Effector memory CD8-positive, alpha-beta T cell (primary cell): ENCODE measurements around the gene CNTROB.

Experiments
- ATAC-seq: fragments of 150-1000 bp; cut with Tn5 transposase; replicated peaks from 2 replicates; pipeline ENCODE4 v1.10.0; 2021; ENCODE audit warnings: mild to moderate bottlenecking, moderate library complexity
- DNase-seq, 3 experiments: peaks; one replicate each; pipeline ENCODE4 v3.0.0; 2021
- H3K27ac Mint-ChIP-seq, 2 donors: one replicate each; pipeline ENCODE4 v1.8.0; 2022; ENCODE audit warnings: mild to moderate bottlenecking in 2 of 2, mixed read lengths in 2 of 2, moderate library complexity in 2 of 2
- H3K27me3 Mint-ChIP-seq, 2 donors: one replicate each; pipeline ENCODE4 v1.8.0; 2022; ENCODE audit warnings: mixed read lengths in 2 of 2
- H3K36me3 Mint-ChIP-seq: one replicate; pipeline ENCODE4 v1.8.0; 2022; ENCODE audit warnings: mild to moderate bottlenecking, moderate library complexity, mixed read lengths; ENCODE audit not compliant: insufficient read depth
- H3K4me1 Mint-ChIP-seq, 2 donors: one replicate each; pipeline ENCODE4 v1.8.0; 2022; ENCODE audit warnings: low read depth in 2 of 2, mixed read lengths in 2 of 2
- H3K4me3 Mint-ChIP-seq, 2 donors: one replicate each; pipeline ENCODE4 v1.8.0; 2022; ENCODE audit warnings: mild to moderate bottlenecking in 2 of 2, mixed read lengths in 2 of 2, moderate library complexity in 2 of 2
- H3K9me3 Mint-ChIP-seq, 2 donors: one replicate each; pipeline ENCODE4 v1.8.0; 2022; ENCODE audit warnings: mixed read lengths in 2 of 2

The CNTROB gene

DNA sequence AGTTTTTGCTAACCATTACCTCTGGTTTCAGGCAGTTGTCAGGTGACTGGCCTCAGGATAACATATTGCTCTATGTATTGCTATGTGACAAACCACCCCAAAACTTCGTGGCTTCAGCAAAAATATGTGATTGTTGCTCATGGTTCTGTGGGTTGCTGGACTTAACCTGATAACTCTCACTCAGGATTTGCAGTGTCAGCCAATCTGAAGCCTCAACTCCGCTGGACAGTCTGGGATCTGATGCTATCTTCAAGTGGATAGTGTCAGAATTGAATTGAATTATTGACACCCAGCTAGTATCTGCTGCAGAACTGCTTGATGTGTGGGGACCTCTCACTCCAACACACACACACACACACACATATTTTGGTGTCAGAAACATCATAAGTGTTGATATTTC, 35.7 kb downstream of the CNTROB start:
- no peaks in the 10 kb centered on the region for H3K4me1 Mint-ChIP-seq
- DNase-seq (no peak), ATAC-seq (no peak)
- no peaks in the 10 kb centered on the region for H3K36me3 Mint-ChIP-seq
- H3K27ac Mint-ChIP-seq: no peak overlapping the region
- peaks cover 9 to 12% of the 10 kb centered on the region in 2 donors for H3K27me3 Mint-ChIP-seq
- no peaks in the 10 kb centered on the region for H3K9me3 Mint-ChIP-seq
- H3K4me3 Mint-ChIP-seq: no peak overlapping the region

- Mint-ChIP-seq H3K4me1 (no peaks in the 10 kb centered on the region), H3K27me3 (peaks cover 12 to 16% of the 10 kb centered on the region in 2 donors), H3K9me3 (peaks cover 2 to 3% of the 10 kb centered on the region in 2 donors), H3K4me3 (no peak overlapping the region), H3K36me3 (no peaks in the 10 kb centered on the region), H3K27ac (no peak overlapping the region)
- DNase-seq (no peak), ATAC-seq (no peak)
Measured at GRCh38 chr17:7969433-7969832, 37.4 kb downstream of the CNTROB start.

DNA sequence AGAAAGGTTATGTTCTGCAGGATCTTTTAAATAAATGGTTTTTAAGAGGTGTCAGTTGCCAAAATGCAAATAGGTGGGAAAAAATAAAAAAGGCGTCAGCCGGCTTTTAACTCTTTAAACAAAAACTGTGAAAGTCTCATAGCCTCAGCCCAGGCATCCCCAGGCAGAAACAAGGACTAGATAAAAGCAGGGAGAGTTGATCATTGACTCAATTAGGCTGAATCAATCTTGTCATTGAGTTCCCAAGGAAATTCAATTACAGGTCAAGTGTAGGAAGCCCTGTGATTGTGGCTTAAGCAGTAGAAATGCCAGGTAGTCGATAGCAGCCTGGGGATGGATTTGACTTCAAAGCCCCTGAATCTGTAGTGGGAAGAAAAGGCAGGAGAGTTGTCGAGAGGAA, 39.6 kb downstream of the CNTROB start:
- H3K4me3 Mint-ChIP-seq: no peak overlapping the region
- ATAC-seq: no peak
- peaks cover 3 to 8% of the 10 kb centered on the region in 2 donors for H3K9me3 Mint-ChIP-seq
- H3K36me3 Mint-ChIP-seq: no peaks in the 10 kb centered on the region
- DNase-seq: no peak
- H3K27ac Mint-ChIP-seq: no peak overlapping the region
- peaks cover 16 to 23% of the 10 kb centered on the region in 2 donors for H3K27me3 Mint-ChIP-seq
- H3K4me1 Mint-ChIP-seq: no peaks in the 10 kb centered on the region

DNA sequence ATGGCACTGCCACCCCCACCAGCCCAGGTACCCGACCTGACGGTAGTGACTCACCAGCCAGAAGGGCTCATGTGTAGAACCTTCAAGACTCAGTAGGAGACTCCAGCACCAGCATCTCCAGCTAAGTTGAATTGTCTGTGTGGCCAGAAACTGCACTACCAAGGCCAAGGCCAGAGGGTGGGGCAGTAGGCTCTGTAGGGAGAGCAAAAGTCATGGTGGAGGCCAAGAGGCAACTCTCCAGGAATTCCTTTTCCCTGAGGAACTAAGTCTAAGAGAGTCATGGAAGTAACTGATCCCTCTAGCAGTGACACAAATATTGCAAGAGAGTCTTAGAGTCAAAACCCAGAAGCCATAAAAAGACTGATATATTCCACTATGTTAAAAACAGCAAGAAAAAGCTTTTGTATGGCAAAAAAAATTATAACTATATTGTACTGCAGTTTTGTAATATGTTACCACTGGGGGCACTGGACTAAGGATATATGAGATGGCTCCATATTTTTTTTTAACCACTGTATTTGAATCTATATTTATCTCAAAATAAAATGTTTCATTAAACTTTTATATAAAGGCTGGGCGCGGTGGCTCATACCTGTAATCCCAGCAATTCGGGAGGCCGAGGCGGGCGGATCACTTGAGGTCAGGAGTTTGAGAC, 40.3 kb downstream of the CNTROB start:
- H3K9me3 Mint-ChIP-seq: peaks cover 3 to 8% of the 10 kb centered on the region in 2 donors
- H3K36me3 Mint-ChIP-seq: no peaks in the 10 kb centered on the region

DNA sequence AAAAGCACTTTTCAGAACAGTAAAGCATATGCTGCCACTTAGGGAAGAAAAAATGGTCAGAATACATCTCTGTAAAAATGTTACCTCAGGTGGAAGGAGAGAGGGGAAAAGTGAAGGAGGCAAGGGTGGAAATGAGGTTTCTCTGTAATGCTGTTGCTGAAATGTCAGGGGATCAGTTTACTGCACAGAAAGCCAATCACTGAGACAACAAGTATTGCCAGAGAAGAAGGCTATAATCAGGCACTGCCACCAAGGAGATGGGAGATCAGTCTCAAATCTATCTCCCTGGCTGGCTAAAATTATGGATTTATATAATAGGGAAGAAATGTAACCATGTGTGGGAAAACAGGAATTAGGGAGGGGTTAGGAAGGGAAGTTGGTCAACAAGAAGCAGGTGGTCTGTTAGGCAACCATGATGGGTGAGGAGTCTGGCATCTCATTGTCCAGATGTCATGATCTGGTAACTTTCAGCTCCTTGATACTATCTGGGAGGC, 42.7 kb downstream of the CNTROB start:
- DNase-seq (no peak), ATAC-seq (no peak)
- Mint-ChIP-seq H3K9me3 (peaks cover 3 to 8% of the 10 kb centered on the region in 2 donors), H3K4me3 (no peak overlapping the region), H3K27me3 (peaks cover 33 to 37% of the 10 kb centered on the region in 2 donors), H3K4me1 (no peaks in the 10 kb centered on the region), H3K36me3 (no peaks in the 10 kb centered on the region), H3K27ac (no peak overlapping the region)

More for the DNA sequence above, 40.3 kb downstream of the CNTROB start:
- ATAC-seq: no peak
- DNase-seq: no peak
- peaks cover 22 to 27% of the 10 kb centered on the region in 2 donors for H3K27me3 Mint-ChIP-seq
- H3K4me3 Mint-ChIP-seq: no peak overlapping the region
- no peak overlapping the region for H3K27ac Mint-ChIP-seq
- H3K4me1 Mint-ChIP-seq: no peaks in the 10 kb centered on the region

DNA sequence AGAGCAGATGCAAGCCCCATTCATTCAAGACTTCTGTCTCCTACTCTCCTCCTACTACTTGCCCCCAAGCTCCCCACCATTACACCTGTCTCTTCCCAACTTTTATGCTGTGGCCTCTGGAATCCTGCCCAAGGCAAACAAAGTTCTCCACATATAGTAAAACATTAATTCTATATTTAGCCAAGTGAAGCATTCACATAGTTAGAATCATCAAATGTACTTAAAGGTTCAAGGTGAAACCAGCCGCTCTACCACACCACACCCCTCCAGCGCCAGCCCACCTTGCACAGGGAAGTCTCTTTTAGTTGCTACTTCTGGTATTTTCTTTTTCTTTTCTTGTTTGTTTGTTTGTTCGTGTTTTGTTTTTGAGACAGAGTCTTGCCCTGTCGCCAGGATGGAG, 45.0 kb downstream of the CNTROB start:
- DNase-seq: no peak
- peaks cover 3 to 8% of the 10 kb centered on the region in 2 donors for H3K9me3 Mint-ChIP-seq
- H3K27ac Mint-ChIP-seq: no peak overlapping the region
- no peak for ATAC-seq
- H3K4me1 Mint-ChIP-seq: no peaks in the 10 kb centered on the region
- H3K27me3 Mint-ChIP-seq: peaks cover 36 to 45% of the 10 kb centered on the region in 2 donors
- H3K4me3 Mint-ChIP-seq: no peak overlapping the region
- H3K36me3 Mint-ChIP-seq: no peaks in the 10 kb centered on the region

- no peaks in the 10 kb centered on the region for H3K4me1 Mint-ChIP-seq
- DNase-seq (no peak), ATAC-seq (no peak)
- H3K27me3 Mint-ChIP-seq: peaks cover 35 to 50% of the 10 kb centered on the region in 2 donors
- no peaks in the 10 kb centered on the region for H3K36me3 Mint-ChIP-seq
- no peak overlapping the region for H3K27ac Mint-ChIP-seq
- H3K4me3 Mint-ChIP-seq: no peak overlapping the region
- H3K9me3 Mint-ChIP-seq: peaks cover 3 to 8% of the 10 kb centered on the region in 2 donors
Measured at GRCh38 chr17:7977805-7978204, 45.8 kb downstream of the CNTROB start.

GRCh38 chr17:7982173-7982572, 50.2 kb downstream of the CNTROB start:
- Mint-ChIP-seq H3K4me1 (no peaks in the 10 kb centered on the region), H3K9me3 (no peaks in the 10 kb centered on the region), H3K27me3 (peaks cover 32 to 69% of the 10 kb centered on the region in 2 donors), H3K36me3 (no peaks in the 10 kb centered on the region), H3K4me3 (no peak overlapping the region), H3K27ac (no peak overlapping the region)
- no peak for DNase-seq
- no peak for ATAC-seq

DNA sequence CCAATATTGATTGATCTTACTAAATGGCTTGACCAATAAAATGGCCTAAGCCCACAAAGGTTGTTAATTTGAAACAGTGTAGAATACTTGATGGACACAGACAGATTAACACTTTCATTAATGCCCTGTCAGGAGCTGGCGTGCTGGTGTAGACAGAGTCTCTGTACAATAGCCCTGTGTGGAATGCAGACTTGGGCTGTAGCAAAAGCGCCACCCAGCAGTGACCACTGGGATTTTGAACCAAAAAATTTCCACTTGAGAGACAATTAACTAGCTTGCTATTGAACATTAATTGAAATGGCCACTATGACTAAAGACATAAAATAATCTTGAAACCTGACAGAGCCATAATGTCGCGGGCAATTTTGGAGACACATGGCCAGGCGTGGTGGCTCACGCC, 50.7 kb downstream of the CNTROB start:
- Mint-ChIP-seq H3K36me3 (no peaks in the 10 kb centered on the region), H3K27me3 (peaks cover 28 to 69% of the 10 kb centered on the region in 2 donors), H3K4me1 (no peaks in the 10 kb centered on the region), H3K27ac (no peak overlapping the region), H3K4me3 (no peak overlapping the region), H3K9me3 (no peaks in the 10 kb centered on the region)
- DNase-seq (no peak), ATAC-seq (no peak)

DNA sequence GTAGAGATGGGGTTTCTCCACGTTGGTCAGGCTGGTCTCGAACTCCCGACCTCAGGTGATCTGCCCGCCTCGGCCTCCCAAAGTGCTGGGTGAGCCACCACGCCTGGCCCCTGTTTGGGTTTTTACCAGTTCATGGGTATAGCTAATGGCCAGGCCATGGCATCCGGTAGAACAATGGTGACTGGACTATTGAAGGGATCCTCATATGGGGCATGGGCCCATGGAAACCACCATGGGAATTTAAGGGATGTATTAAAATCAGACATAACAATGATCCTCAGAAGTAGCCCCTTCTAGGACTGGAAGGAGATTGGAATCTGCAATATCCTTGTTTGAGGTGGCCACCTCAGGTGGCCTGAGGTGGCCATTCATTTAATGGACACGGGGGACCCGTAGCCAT, 52.9 kb downstream of the CNTROB start:
- Mint-ChIP-seq H3K27ac (no peak overlapping the region), H3K9me3 (no peaks in the 10 kb centered on the region), H3K27me3 (peaks cover 20 to 67% of the 10 kb centered on the region in 2 donors), H3K36me3 (peaks cover 10% of the 10 kb centered on the region), H3K4me3 (no peak overlapping the region), H3K4me1 (peaks cover 10% of the 10 kb centered on the region in 2 donors)
- DNase-seq: no peak
- ATAC-seq: no peak

DNA sequence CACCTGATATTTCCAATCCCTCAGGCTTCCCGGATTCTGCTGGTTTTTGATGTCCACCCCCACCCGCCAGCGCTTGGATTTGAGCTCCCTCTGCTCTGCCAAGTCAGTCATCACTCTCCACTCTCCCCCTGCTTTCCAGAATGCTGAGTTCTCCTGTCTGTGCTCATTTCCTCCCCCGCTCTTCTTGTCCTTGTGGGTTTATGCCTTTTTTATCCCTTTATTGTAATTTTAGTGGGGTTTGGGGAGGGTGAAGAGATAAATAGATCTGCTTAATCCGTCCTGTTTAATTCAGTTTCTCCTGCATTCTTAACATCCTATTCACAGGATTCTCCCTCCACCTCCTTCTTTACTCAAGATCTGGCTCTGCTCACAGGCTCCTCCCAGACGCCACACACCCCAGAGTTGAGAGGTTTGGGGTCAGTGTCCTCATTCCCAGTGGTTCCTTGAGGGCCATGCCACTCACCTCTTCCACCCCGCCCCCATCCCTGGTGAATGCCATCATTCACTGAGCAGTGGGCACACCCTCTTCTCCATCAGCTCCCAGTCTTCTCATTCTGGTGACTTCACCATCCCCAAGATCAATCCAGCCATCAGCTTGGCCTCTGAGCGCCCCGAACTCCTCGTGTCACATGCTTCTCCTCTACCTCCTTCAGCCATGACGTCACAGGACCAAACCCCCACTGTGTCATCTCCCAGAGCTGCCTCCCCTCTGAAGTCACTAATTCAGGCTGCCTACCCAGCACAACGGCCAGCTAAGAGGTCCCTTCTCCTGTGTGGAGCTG, 55.3 kb downstream of the CNTROB start:
- Mint-ChIP-seq H3K4me3 (no peak overlapping the region), H3K27ac (no peak overlapping the region), H3K9me3 (no peaks in the 10 kb centered on the region), H3K27me3 (peaks cover 9 to 48% of the 10 kb centered on the region in 2 donors), H3K4me1 (peaks cover 18 to 19% of the 10 kb centered on the region in 2 donors), H3K36me3 (peaks cover 17% of the 10 kb centered on the region)
- DNase-seq (no peak), ATAC-seq (no peak)

GRCh38 chr17:7988750-7989178, 56.8 kb downstream of the CNTROB start:
- Mint-ChIP-seq H3K27me3 (peaks cover 2 to 33% of the 10 kb centered on the region in 2 donors), H3K9me3 (no peaks in the 10 kb centered on the region), H3K36me3 (peaks cover 17% of the 10 kb centered on the region), H3K4me1 (peaks cover 18 to 19% of the 10 kb centered on the region in 2 donors), H3K4me3 (peak overlapping the region; percentile 82 to 87), H3K27ac (peak overlapping the region in 1 of 2 donors; percentile 79)
- DNase-seq: peak; percentile 70 to 79 (median 75)
- peak; percentile 50 for ATAC-seq

DNA sequence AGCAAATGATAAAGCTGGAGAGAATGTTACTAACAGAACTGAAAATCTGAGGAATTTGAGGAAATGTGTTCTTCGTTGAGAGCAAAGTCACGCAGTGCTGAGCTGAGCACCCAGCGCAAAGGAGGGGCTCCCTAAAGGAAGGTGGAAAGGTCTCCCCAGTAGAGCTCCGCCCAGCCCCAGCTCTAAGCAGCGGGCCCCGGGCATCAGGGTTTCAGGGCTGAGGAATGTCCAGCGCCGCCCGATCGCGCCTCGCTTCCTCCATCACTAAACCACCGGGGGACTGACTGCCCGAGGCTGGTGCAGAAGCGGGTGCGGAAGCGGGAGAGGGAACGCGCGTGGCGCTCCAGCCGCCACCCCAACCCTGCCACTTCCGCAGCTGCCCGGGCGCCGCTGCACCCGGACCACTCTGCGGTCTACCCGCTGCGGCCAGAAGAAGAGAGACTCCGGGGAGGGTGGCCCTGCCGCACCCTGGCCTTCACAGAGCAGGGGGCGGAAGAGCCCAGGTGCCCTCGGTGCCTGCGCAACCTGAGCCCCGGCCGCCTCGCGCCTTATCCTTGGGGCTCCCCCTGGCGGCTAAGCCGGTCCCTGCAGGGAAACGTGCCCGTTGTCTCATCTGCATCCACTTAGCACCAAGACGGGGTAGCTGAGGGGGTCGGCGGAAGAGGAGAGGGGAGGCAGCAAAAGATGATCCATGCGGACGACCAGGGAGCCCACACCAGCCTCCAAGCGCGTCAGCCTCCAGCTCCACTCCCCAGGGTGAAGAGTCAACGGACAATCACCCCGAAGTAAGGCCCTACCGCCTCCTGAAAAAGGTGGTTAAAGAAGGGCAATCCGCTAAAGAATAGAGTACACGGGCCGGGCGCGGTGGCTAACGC, 58.0 kb downstream of the CNTROB start:
- peaks cover 17% of the 10 kb centered on the region for H3K36me3 Mint-ChIP-seq
- H3K27me3 Mint-ChIP-seq: peaks cover 0 to 21% of the 10 kb centered on the region in 2 donors
- DNase-seq (peak; percentile 94 to 97 (median 95)), ATAC-seq (peak; percentile 88)
- peaks cover 18 to 19% of the 10 kb centered on the region in 2 donors for H3K4me1 Mint-ChIP-seq
- no peaks in the 10 kb centered on the region for H3K9me3 Mint-ChIP-seq
- H3K4me3 Mint-ChIP-seq: peak overlapping the region; percentile 82 to 87
- H3K27ac Mint-ChIP-seq: peak overlapping the region; percentile 88 to 90
